GM18505 (cell line): Measurements from ENCODE around the gene PRDM11.

Experiments used
- ATAC-seq: cut with Tn5 transposase; IDR thresholded peaks from one replicate; pipeline ENCODE4 v1.9.1; 2021; ENCODE audit not compliant: unreplicated experiment
- POLR2A ChIP-seq: IDR thresholded peaks from 4 replicates; pipeline ENCODE4 v1.6.1; 2011; ENCODE audit warnings: borderline replicate concordance; ENCODE audit not compliant: insufficient read depth, insufficient read length; ENCODE audit errors: extremely low read depth

PRDM11 gene

GRCh38 chr11:45180848-45181192 is 34.4 kb downstream of the PRDM11 start:
- TF ChIP-seq POLR2A: no peak
- ATAC-seq: no peak

- ATAC-seq: no peak
- TF ChIP-seq POLR2A: no peak
Measured at GRCh38 chr11:45181193-45181888, 34.9 kb downstream of the PRDM11 start.

GRCh38 chr11:45181889-45182550 is 35.6 kb downstream of the PRDM11 start:
- no peak for TF ChIP-seq POLR2A
- ATAC-seq: no peak

GRCh38 chr11:45182902-45183301 is 36.5 kb downstream of the PRDM11 start:
- ATAC-seq: no peak
- TF ChIP-seq POLR2A: no peak

- no peak for ATAC-seq
- TF ChIP-seq POLR2A: no peak
Measured at GRCh38 chr11:45184640-45185039, 38.2 kb downstream of the PRDM11 start.

- no peak for TF ChIP-seq POLR2A
- no peak for ATAC-seq
Measured at GRCh38 chr11:45185228-45185729, 38.8 kb downstream of the PRDM11 start.

- no peak for TF ChIP-seq POLR2A
- no peak for ATAC-seq
Measured at GRCh38 chr11:45187375-45187774, 40.9 kb downstream of the PRDM11 start.

- ATAC-seq: no peak
- TF ChIP-seq POLR2A: no peak
Measured at GRCh38 chr11:45188127-45188526, 41.7 kb downstream of the PRDM11 start.

GRCh38 chr11:45189230-45189629 is 42.8 kb downstream of the PRDM11 start:
- no peak for ATAC-seq
- TF ChIP-seq POLR2A: no peak

- TF ChIP-seq POLR2A: no peak
- ATAC-seq: no peak
Measured at GRCh38 chr11:45193695-45194094, 47.3 kb downstream of the PRDM11 start.

GRCh38 chr11:45204761-45205160 is 58.3 kb downstream of the PRDM11 start:
- ATAC-seq: no peak
- TF ChIP-seq POLR2A: no peak

- ATAC-seq: no peak
- TF ChIP-seq POLR2A: no peak
Measured at GRCh38 chr11:45205978-45206377, 59.5 kb downstream of the PRDM11 start.

GRCh38 chr11:45208135-45208534 is 61.7 kb downstream of the PRDM11 start:
- no peak for TF ChIP-seq POLR2A
- ATAC-seq: no peak

GRCh38 chr11:45209000-45209879 is 62.8 kb downstream of the PRDM11 start:
- TF ChIP-seq POLR2A: no peak
- ATAC-seq: no peak

- no peak for TF ChIP-seq POLR2A
- ATAC-seq: no peak
Measured at GRCh38 chr11:45209891-45210699, 63.7 kb downstream of the PRDM11 start.
